ENCODE data around the gene ZBTB16. TPM values are rescaled to one million over a fixed set of nuclear protein-coding genes. Genes with fewer than 3 reads are reported as not detected.

The ZBTB16 gene
- total RNA-seq, 1 donor from 2014 or later = 3.7 TPM

DNA sequence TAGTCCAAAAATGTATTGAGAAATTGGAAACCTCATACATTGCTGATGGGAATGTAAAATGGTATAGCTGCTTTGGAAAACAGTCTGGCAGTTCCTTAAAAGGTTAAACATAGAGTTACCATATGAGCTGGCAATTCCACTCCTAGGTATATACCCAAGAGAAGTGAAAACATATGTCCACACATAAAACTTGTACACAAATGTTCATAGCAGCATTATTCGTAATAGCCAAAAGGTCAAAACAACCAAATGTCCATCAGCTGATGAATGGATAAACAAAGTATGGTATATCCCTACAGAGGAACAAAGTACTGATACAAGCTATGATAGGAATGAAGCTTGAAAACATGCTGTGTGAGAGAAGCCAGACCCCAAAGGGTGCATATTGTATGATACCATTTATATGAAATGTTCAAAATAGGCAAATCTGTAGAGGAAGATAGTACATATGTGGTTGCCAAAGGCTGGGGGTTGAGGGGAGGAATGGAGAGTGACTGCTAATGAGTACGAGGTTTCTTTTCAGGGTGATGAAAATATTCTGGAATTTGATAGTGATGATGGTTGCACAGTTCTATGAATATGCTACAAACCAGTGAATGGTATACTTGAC lies 85.8 kb downstream of the ZBTB16 start:
- DNase-seq (ENCODE audit: low spot score in 2 of 2) (no peak), FAIRE-seq (no peak)

DNA sequence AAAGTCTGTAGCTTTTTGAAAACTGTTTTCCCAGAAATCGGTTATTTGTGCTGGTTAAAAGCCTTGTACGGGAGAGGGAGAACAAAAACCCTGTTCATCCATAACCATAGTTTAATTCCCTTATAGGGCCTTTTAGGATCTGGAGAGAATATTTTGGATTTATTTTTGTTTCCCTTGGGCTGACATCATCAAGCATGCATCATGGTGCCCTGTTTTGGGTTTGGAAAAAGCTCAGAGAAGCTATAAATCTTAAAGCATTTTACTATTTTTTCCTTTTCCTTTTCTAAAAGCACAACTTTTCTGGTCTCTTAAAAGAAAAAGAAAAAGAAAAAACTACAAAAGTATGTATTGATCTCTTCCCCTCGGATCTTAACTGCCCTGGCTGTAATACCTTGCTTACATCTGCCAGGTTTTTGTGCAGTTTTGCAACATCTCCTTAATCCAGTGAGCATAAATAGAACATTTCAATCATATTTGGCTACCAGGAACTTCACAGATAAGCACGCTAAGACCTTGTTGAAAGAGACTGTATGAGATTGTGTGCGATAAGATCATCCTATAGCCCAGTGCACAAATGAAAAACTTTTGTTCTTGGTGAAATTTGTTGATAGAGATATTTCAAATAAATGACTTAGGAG lies 88.0 kb downstream of the ZBTB16 start:
- FAIRE-seq (no peak), DNase-seq (ENCODE audit: low spot score in 2 of 2) (no peak)

DNA sequence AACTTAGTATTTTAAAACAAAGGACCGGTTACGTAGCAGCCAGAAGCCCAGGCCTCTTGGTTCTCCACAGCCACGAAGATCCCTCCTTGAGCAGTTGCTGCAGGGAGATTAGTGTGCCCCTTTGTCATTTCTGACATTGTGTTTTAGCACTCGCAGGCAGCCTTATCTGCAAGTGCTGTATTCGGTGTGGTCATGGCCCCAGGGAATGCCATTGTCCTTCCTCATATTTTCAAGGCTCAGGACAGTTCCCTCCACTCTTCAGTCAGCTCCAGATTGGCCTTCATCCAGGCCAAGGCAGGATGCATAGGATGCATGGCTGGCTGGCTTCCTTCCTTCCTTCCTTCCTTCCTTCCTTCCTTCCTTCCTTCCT lies 88.5 kb downstream of the ZBTB16 start:
- FAIRE-seq (no peak), DNase-seq (ENCODE audit: low spot score in 2 of 2) (no peak)

DNA sequence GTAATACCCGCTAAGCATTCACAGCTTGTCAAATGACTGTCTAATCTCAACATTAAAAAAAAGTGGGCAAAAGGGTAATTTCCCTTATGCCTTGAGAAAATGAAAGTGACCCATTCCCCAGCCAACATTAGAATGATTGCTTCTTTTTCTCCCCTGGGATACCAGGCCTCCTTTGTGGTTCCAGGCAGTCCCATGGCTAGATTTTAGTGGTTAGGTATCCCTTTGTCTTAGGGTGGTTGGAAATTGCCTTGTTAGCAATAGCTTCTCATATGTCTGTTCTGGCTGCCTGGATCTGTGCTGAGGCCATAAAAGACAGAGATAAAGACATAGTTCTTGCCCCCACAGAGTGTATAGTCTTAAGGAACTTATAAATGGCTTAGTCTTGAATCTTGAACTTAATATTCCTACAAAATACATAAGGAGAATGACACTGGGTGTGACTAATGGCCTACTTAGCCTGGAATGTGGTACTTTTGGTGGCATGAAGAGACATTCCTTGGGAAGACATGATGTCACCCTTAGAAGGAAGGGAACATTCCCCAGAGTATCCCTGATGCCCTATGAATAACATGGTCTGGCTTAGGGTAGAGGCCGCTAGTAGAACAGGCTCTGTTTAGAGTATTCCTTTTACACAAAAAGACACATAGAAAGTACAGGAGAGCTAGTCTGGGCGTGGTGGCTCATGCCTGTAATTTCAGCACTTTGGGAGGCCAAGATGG lies 90.3 kb downstream of the ZBTB16 start:
- FAIRE-seq = no peak
- no peak for DNase-seq (ENCODE audit: low spot score in 2 of 2)

DNA sequence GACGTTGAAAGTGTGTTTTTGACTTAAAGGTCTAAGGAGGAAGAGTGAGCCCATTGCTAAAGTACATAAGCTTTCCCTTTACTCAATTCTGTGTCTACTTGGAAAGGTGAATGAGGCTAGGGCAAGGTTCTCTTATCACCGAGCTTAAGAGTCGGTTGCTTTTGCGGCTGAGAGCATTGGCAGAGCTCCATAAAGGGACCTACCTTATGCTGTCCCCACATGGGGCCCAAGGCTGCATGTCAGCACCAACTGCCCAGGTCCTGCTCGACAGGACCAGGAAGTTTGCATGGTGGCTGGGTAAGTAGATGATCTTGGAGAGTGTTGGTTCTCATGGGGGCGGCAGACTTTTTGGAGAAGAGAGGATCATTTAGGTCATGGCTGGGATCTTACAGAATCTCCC lies 91.2 kb downstream of the ZBTB16 start:
- no peak for FAIRE-seq

DNA sequence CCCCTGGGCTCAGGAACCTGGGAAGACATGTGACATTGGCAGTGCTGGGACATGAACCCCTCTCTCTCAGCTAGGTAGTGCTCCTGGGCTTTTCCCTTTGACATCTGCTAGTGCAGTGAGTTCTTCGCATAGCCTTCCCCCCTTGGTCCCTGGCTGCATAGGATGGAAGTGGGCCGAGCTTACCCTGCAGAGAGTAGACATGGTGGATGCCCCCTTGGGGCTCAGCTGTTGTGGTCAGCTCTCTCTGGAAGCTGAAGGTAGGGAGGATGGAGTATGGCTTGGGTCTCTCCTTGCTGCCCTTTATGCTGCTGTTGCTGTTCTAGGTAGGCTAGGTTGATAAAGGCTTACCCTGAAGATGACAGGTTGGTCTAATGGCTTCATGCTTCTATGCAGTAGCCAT lies 92.1 kb downstream of the ZBTB16 start:
- DNase-seq (ENCODE audit: low spot score in 2 of 2) (no peak), FAIRE-seq (no peak)

More for the DNA sequence above, 91.2 kb downstream of the ZBTB16 start:
- DNase-seq (ENCODE audit: low spot score in 2 of 2) = no peak

DNA sequence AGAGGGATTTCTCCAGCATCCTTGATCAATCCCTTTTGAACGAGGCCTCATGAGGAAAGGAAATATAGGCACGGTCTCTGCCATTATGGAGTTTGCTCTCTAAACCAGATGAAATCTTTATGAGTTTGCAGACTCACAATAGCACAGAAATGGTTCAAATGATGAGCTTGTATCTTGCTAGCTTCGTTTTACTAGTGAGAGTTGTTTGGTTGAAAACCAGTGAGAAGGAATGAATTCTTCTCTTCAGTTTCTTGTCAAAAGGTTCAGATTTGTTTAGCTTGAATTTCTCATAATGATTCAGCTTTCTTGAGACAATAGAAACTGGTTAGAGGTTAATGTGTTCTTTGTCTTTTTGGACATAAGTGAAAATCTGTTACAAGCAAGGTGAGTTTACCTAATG lies 92.7 kb downstream of the ZBTB16 start:
- no peak for FAIRE-seq
- DNase-seq (ENCODE audit: low spot score in 2 of 2) = no peak

DNA sequence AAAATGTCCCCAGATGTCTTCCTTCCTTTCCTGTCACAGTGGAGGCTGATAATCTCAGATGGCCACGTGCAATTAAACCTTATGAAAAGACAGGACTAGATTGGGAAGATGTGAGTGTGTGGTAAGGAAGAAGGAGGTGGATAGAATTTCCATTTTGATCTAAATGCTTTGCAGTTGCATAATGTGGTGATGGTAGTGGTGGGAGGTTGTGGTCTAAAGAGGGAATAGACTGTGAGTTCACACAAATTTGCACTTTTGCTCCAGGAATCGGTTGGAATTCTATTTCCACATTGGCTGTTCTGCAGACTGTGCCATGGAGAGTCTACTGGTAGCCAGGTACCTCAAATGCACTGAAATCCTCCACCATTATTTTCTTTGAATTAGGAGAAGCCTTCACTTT lies 93.3 kb downstream of the ZBTB16 start:
- FAIRE-seq (no peak), DNase-seq (ENCODE audit: low spot score in 2 of 2) (no peak)

DNA sequence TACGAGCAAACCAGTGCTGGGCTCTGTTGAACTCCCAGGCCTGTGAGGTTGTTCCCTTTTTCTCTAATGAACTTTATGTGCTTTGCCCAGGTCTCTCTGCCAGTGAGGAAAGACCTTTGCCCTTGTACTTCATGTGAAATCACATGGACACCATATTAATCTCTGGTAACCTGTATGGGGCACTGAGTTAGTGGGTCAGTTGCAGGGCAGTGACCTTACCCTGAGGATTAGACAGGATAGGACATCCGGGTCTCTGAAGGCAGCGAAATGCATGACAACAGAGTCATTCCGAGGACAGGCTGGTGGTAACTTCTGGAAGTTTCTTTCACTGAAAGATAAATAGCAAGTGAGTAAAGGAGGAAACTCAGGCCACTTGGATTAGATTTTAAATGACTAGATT lies 93.7 kb downstream of the ZBTB16 start:
- FAIRE-seq (no peak), DNase-seq (ENCODE audit: low spot score in 2 of 2) (no peak)

DNA sequence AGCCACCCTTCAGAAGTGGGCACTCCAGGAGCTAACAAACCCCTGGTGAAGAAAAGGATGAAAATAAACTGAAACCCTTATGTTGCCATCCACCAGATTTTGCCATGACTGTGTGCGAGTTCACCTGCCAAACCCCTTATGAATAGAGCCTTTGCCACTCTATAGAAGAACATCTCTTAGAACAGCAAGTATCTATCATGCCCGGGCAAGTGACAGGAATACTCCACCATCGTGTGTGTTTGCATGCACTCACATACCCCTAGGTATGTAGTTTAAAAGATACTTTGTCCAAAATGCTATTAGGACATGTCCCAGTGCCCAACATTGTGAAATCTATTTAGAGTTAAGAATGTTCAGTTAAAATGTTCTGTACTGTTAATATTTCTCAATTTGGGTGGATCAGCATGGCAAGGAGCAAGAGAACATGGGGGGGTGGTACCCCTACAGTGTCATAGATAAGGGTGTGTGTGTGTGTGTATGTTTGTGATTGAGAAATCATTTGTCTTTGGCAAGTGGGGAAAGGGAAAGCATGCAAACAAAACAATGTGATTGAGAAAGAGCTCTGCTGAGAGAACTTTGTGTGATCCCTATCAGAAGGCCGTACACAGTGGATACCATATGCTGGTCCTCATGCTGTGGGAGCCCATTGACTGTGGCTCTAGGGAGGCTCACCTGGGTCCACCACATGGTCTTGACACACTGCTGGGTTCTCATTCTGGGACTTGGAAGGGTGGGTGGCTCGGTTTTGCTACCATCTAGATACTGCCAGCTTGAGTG lies 94.9 kb downstream of the ZBTB16 start:
- no peak for DNase-seq (ENCODE audit: low spot score in 2 of 2)
- no peak for FAIRE-seq

DNA sequence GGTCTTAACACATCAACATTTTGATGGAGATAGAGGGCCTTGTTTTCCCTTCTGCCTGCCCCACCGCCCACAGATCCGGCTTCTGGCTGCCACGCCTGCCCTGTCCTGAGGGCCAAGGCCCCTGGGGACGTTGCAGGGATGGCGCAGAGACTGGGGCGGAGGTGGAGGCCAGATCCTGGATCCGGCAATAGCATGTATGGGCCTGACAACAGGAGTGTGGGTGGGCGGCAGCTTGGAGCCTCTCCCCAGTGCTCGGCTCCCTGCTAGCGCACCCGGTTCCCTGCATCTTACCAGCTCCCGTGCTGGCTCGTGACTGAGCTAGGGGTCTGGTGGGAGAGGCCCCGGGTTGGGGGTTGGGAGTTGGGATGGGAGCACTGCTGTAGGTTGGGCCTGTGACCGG lies 95.6 kb downstream of the ZBTB16 start:
- DNase-seq (ENCODE audit: low spot score in 2 of 2) = no peak
- FAIRE-seq = no peak

DNA sequence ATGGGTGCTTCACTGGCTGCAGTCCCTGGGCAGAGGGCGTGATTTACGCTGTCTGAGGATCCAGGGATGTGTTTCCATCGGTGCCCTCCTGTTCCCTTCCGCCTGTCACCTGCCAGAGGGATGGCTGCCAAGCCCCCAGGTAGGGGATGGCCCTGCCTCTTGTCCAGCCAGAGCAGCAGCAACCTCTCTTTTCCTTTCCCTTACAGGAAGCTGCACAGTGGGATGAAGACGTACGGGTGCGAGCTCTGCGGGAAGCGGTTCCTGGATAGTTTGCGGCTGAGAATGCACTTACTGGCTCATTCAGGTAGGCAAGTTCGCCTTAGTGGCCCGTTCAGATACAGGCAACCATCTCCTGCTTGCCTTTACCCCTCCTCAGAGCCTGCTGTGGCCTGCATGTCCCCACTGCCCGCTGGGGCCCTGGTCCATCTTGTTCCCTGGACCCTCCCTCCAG lies 96.6 kb downstream of the ZBTB16 start:
- DNase-seq (ENCODE audit: low spot score in 2 of 2) (no peak), FAIRE-seq (no peak)

DNA sequence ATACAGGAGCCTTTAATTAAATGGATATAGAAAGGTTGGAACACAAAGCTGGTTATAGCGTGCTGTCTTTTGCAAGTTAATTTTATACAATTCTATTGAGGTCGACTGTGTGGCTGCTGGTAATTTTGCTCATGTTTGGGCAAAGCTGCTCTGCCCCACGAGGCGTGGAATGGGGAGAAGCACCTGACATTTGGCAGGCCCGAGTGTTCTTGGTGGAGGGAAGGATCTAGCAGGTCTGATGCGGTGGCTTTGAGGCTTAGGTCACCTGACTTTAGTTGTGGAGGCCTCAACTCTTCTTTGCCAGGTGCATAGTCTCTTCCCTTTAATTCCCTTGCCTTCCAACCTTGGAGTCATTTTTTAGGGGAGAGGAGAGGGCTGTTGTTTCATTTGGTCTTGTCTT lies 97.3 kb downstream of the ZBTB16 start:
- DNase-seq (ENCODE audit: low spot score in 2 of 2) (no peak), FAIRE-seq (no peak)

DNA sequence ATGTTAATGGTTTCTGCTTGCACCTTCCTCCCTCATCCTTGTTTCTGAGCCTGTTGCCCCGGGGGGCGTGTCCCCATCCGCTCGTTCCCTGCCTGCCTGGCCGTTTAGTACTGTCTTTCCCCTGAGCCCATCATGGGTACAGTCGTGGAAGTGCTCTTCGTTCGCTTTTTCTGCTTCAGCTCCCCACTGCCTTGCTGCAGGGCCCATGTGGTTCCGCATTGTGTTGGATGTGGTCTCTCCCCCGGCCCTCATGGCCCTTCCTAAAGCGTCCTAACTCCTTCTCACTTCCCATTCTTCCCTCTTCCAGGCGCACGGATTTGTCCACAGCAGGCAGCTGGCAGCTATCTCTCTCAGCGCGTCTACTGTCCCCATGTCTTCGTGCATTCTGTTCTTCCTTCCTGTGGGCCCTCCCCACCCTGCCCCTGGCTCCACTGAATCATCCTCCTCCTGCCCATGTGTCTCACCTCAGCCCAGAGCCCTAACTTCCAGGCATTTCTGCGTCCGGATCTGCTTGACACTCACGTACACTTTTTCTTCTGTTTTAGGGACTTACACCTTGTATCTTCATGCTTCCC lies 98.1 kb downstream of the ZBTB16 start:
- FAIRE-seq (no peak), DNase-seq (ENCODE audit: low spot score in 2 of 2) (no peak)

DNA sequence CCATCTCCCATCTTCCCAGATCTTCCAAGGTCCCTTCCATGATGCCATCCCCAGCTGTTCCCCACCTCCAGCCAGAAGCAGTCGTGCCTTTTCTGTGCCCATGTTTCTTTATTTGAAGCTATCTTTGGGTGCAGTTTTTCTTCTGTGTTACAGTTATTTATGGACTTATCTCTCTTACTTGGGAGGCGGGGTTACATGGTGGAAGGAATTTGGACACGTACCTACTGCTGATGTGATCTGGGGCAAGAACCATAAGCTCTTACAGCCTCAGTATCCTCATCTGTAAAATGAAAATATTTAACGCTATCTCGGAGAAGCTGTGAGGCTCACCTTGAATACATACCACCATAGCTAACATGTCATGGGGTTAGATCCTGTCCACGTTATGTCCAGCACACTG lies 98.9 kb downstream of the ZBTB16 start:
- no peak for FAIRE-seq

DNA sequence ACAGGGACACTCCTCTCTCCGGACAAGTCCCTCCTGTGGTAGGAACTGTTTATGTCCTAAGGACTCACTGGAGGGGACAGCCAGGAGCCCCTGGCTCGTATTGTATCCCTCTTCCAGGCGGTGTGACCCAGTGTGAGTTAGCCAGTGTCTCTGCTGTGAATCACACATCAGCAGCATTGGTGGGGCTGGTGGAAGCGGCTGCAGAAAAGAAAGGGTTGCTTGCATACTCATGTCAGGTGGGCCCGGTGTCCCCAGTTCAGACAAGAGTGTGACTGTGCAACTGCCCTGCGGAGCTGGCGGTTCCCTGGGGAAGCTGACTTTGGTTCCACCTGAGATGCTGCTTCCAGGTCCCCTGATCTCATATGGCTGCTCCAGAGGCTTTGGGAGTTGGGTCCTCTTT lies 99.4 kb downstream of the ZBTB16 start:
- no peak for FAIRE-seq

More for the DNA sequence above, 98.9 kb downstream of the ZBTB16 start:
- DNase-seq (ENCODE audit: low spot score in 2 of 2) = no peak

DNA sequence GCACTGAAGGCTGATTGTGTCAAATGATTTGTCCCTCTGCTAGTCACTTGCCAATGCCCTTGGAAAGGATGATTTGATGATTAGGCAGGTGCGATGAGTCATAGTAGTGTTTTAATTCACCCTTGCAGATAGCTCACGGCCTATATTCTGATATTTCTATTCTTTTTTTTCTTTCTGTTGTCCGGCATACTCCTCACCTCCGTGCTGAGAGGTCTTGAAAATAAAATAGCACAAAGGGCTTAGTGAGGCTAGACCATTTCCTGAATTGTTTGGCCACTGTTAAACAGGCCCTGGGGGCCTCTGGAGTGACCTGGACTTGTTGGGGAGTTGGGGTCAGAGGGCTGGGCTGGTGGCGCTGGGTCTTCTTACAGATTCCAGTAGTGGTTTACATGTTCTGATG lies 99.8 kb downstream of the ZBTB16 start:
- FAIRE-seq (no peak), DNase-seq (ENCODE audit: low spot score in 2 of 2) (no peak)

More for the DNA sequence above, 99.4 kb downstream of the ZBTB16 start:
- no peak for DNase-seq (ENCODE audit: low spot score in 2 of 2)

DNA sequence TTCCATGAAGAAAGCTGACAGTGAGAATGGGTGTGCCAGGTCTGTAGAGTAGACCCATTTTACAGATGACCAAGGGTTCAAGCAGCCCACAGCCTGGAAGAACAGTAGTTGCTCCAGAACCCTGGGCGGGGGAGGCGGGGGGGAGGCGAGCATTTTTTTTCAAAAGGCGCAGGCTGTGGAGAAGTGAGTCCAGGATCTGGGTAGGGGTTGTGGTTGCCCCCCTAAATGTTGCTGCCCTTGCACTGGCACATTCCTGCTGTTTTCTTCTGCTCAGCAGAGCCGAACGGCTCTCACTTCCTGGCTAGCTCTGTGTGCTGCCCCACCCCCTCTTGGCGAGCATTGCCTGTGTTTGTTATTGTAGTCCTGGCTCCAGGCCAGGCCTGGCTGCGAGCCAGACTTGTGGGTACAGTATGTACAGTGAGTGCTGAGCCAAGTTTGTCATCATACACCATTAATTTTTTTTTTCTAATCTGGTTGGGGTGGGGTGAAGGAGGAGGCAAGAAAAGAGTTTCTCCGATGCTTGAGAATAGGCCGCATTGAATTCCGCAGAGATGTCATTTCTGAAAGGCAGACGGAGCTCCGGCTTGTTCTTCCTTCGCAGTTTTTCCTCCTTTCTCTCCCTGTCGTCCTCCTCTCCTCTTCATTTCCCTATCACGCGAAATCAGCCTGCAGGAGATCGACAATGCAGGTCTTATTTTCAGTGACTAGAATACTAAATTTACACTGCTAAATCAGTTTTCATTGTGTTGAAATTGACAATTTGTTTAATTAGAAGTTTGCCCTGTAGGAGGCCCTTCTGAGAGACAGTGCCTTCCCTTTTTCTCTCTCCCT lies 100.5 kb downstream of the ZBTB16 start:
- FAIRE-seq = no peak
- DNase-seq (ENCODE audit: low spot score in 2 of 2) = peak; percentile 33 to 59

DNA sequence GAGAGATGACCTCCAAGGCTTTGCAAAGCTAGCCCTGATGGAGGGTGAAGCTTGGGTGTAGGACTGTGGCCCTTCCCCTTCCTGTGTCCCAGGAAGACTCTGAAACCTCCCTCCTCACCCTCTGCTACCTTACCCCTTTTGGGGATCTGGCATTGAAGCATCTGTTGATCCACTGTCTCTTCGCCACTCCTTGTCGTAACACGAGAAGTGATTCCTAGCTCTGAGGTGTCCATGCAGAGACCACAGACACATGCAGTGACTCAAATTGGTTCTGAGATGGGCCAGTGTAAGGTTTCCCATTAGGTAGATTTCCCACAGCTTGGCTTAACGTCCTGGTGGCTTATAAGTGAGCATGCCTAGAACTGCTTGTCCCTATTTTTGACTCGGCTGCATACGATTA lies 101.4 kb downstream of the ZBTB16 start:
- no peak for DNase-seq (ENCODE audit: low spot score in 2 of 2)
- FAIRE-seq = no peak

Data from frontal cortex (tissue), 4 donors.